ENCODE measurements around the gene EVC2. TPM values are rescaled to one million over a fixed set of nuclear protein-coding genes. Genes with fewer than 3 reads are reported as not detected.

The EVC2 gene
- total RNA-seq, 1 experiment from 2014 or later, result not detected

DNA sequence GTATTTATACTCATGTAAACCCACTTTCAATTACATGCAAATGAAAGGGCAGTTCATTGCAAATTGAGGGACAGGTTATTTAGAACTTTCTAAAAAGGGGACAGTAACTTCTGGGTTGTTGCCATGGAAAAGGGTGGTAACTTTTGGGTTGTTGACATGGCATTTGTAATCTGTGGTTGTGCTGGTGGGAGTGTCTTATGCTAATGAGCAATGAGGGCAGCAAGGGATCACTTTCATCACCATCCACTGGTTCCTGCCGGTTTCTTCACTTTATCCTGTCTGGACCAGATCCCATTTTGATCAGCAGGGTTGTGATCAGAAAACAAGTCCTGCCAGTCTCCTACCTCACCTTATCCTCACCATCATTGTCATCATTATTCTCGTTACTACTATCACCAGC, 34.6 kb upstream of the EVC2 start:
- H3K4me3 ChIP-seq (ENCODE audit: low read depth in 2 of 2, low read length in 2 of 2), result no peak overlapping the region
- no peaks in the 10 kb centered on the region for H3K9me3 ChIP-seq (ENCODE audit: control insufficient read depth, insufficient read depth, low read depth, low read length)
- DNase-seq (ENCODE audit: low read depth, low spot score) (no peak), ATAC-seq (no peak)
- H3K27ac ChIP-seq (ENCODE audit: low read length), result no peak overlapping the region
- intact Hi-C loops (cut with micrococcal nuclease; ENCODE audit: unreplicated experiment), result no loop called here
- H3K27me3 ChIP-seq (ENCODE audit: control insufficient read depth, insufficient read depth, low read length), result no peaks in the 10 kb centered on the region
- in situ Hi-C loops (cut with HindIII; ENCODE audit: low pct_unique_long_range_greater_than_20kb, low sequenced_read_pairs), result no loop called here
- CTCF ChIA-PET, result no interaction called here
- no peaks in the 10 kb centered on the region; the same call in 1 of the 2 replicates for H3K36me3 ChIP-seq (ENCODE audit: control insufficient read depth, insufficient read depth, low read length)
- TF ChIP-seq, protein P1, sequence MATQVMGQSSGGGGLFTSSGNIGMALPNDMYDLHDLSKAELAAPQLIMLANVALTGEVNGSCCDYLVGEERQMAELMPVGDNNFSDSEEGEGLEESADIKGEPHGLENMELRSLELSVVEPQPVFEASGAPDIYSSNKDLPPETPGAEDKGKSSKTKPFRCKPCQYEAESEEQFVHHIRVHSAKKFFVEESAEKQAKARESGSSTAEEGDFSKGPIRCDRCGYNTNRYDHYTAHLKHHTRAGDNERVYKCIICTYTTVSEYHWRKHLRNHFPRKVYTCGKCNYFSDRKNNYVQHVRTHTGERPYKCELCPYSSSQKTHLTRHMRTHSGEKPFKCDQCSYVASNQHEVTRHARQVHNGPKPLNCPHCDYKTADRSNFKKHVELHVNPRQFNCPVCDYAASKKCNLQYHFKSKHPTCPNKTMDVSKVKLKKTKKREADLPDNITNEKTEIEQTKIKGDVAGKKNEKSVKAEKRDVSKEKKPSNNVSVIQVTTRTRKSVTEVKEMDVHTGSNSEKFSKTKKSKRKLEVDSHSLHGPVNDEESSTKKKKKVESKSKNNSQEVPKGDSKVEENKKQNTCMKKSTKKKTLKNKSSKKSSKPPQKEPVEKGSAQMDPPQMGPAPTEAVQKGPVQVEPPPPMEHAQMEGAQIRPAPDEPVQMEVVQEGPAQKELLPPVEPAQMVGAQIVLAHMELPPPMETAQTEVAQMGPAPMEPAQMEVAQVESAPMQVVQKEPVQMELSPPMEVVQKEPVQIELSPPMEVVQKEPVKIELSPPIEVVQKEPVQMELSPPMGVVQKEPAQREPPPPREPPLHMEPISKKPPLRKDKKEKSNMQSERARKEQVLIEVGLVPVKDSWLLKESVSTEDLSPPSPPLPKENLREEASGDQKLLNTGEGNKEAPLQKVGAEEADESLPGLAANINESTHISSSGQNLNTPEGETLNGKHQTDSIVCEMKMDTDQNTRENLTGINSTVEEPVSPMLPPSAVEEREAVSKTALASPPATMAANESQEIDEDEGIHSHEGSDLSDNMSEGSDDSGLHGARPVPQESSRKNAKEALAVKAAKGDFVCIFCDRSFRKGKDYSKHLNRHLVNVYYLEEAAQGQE (IDR thresholded peaks at IDR 0.05; ENCODE audit: insufficient read depth in 1 of 2, low read depth in 2 of 2, low read length in 1 of 2), result no peak
- TF ChIP-seq, protein P2, sequence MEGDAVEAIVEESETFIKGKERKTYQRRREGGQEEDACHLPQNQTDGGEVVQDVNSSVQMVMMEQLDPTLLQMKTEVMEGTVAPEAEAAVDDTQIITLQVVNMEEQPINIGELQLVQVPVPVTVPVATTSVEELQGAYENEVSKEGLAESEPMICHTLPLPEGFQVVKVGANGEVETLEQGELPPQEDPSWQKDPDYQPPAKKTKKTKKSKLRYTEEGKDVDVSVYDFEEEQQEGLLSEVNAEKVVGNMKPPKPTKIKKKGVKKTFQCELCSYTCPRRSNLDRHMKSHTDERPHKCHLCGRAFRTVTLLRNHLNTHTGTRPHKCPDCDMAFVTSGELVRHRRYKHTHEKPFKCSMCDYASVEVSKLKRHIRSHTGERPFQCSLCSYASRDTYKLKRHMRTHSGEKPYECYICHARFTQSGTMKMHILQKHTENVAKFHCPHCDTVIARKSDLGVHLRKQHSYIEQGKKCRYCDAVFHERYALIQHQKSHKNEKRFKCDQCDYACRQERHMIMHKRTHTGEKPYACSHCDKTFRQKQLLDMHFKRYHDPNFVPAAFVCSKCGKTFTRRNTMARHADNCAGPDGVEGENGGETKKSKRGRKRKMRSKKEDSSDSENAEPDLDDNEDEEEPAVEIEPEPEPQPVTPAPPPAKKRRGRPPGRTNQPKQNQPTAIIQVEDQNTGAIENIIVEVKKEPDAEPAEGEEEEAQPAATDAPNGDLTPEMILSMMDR (IDR thresholded peaks at IDR 0.05), result no peak
- TF ChIP-seq SIN3A (IDR thresholded peaks at IDR 0.05; ENCODE audit: borderline replicate concordance, insufficient read depth, low read depth, low read length), result no peak
- TF ChIP-seq POLR2AphosphoS5 (IDR thresholded peaks at IDR 0.05; ENCODE audit: low read depth, low read length), result no peak
- TF ChIP-seq TCF7L2 (IDR thresholded peaks at IDR 0.05; ENCODE audit: low read depth, low read length), result no peak
- POLR2A ChIA-PET, result no interaction called here
- H3K4me1 ChIP-seq (ENCODE audit: control insufficient read depth, insufficient read depth, low read length), result no peaks in the 10 kb centered on the region
- BruUV-seq (replicated peaks), result no TSS peak

GRCh38 chr4:5742388-5742787, 34.0 kb upstream of the EVC2 start:
- ATAC-seq, result no peak
- no TSS peak for BruUV-seq (replicated peaks)
- ChIA-PET CTCF (no interaction called here), POLR2A (no interaction called here)
- intact Hi-C loops (cut with micrococcal nuclease; ENCODE audit: unreplicated experiment), result no loop called here
- TF ChIP-seq, protein P2 (IDR thresholded peaks at IDR 0.05), result no peak
- TF ChIP-seq POLR2AphosphoS5 (IDR thresholded peaks at IDR 0.05; ENCODE audit: low read depth, low read length), result no peak
- TF ChIP-seq TCF7L2 (IDR thresholded peaks at IDR 0.05; ENCODE audit: low read depth, low read length), result no peak
- TF ChIP-seq, protein P1 (IDR thresholded peaks at IDR 0.05; ENCODE audit: insufficient read depth in 1 of 2, low read depth in 2 of 2, low read length in 1 of 2), result no peak
- TF ChIP-seq SIN3A (IDR thresholded peaks at IDR 0.05; ENCODE audit: borderline replicate concordance, insufficient read depth, low read depth, low read length), result no peak
- Histone ChIP-seq H3K36me3 (ENCODE audit: control insufficient read depth, insufficient read depth, low read length) (no peaks in the 10 kb centered on the region; the same call in 1 of the 2 replicates), H3K4me1 (ENCODE audit: control insufficient read depth, insufficient read depth, low read length) (no peaks in the 10 kb centered on the region), H3K4me3 (ENCODE audit: low read depth in 2 of 2, low read length in 2 of 2) (no peak overlapping the region), H3K27ac (ENCODE audit: low read length) (no peak overlapping the region), H3K9me3 (ENCODE audit: control insufficient read depth, insufficient read depth, low read depth, low read length) (no peaks in the 10 kb centered on the region), H3K27me3 (ENCODE audit: control insufficient read depth, insufficient read depth, low read length) (no peaks in the 10 kb centered on the region)
- no peak for DNase-seq (ENCODE audit: low read depth, low spot score)
- in situ Hi-C loops (cut with HindIII; ENCODE audit: low pct_unique_long_range_greater_than_20kb, low sequenced_read_pairs), result no loop called here
